NCI-H82 treated with DMSO at 0.1 percent for 48 hours (cell line): Measurements from ENCODE around the gene CLEC16A.
"Not testable (repeated sequence)": the region's sequence is repeated elsewhere in the genome, so short reads cannot be mapped to it uniquely, and the experiment has no call there.

Source experiments
- DNase-seq: peaks from one replicate; lab custom pipeline; 2025; ENCODE audit not compliant: unreplicated experiment; lab: John Stamatoyannopoulos, UW

Gene CLEC16A

GRCh38 chr16:11205754-11206581, 261.6 kb downstream of the CLEC16A start:
- no peak for DNase-seq

- DNase-seq, result no peak
These were observed 263.3 kb downstream of the CLEC16A start for GRCh38 chr16:11207646-11208045.

GRCh38 chr16:11208916-11209665, 264.7 kb downstream of the CLEC16A start:
- no peak for DNase-seq

- no peak for DNase-seq
These were observed 265.9 kb downstream of the CLEC16A start for GRCh38 chr16:11210260-11210659.

- DNase-seq, result no peak
These were observed 267.0 kb downstream of the CLEC16A start for GRCh38 chr16:11211061-11211976.

- no peak for DNase-seq
These were observed 267.8 kb downstream of the CLEC16A start for GRCh38 chr16:11211977-11212797.

- no peak for DNase-seq
These were observed 268.4 kb downstream of the CLEC16A start for GRCh38 chr16:11212798-11213196.

GRCh38 chr16:11213373-11213772, 269.0 kb downstream of the CLEC16A start:
- DNase-seq, result no peak

- DNase-seq, result no peak
These were observed 269.4 kb downstream of the CLEC16A start for GRCh38 chr16:11213799-11214198.

GRCh38 chr16:11215935-11216556, 271.7 kb downstream of the CLEC16A start:
- no peak for DNase-seq

- DNase-seq, result no peak
These were observed 273.6 kb downstream of the CLEC16A start for GRCh38 chr16:11217651-11218603.

GRCh38 chr16:11218604-11218962, 274.2 kb downstream of the CLEC16A start:
- no peak for DNase-seq

- no peak for DNase-seq
These were observed 274.8 kb downstream of the CLEC16A start for GRCh38 chr16:11219178-11219577.

GRCh38 chr16:11220507-11220906, 276.1 kb downstream of the CLEC16A start:
- not testable (repeated sequence) for DNase-seq

GRCh38 chr16:11224096-11224893, 279.9 kb downstream of the CLEC16A start:
- DNase-seq, result no peak

GRCh38 chr16:11224894-11225676, 280.7 kb downstream of the CLEC16A start:
- DNase-seq, result no peak
